ENCODE results near the gene POU2F1. TPM values are rescaled to one million over a fixed set of nuclear protein-coding genes. Genes with fewer than 3 reads are reported as not detected.

The POU2F1 gene
- polyA plus RNA-seq, 1 donor (not counting 4 experiments of a cell fraction or from before 2014, with no cell fraction given) = 3.2 TPM

GRCh38 chr1:167173516-167174184, 47.0 kb upstream of the POU2F1 start:
- dilution Hi-C loops (cut with MboI; ENCODE audit: extremely low pct_ligation_motif_present, low sequenced_read_pairs) = no loop called here
- FAIRE-seq = peak; percentile 41
- Histone ChIP-seq H3K79me2 (ENCODE audit: control insufficient read depth, insufficient read depth, low read length) (no peaks in the 10 kb centered on the region), H3K9ac (ENCODE audit: control insufficient read depth, extremely low read depth, insufficient read depth, low read length) (no peak overlapping the region), H3K4me1 (ENCODE audit: control insufficient read depth, extremely low read depth, insufficient read depth, low read length) (peaks cover 35% of the 10 kb centered on the region), H4K20me1 (ENCODE audit: control insufficient read depth, extremely low read depth, insufficient read depth, low read length) (no peaks in the 10 kb centered on the region), H3K9me1 (ENCODE audit: control insufficient read depth, extremely low read depth, insufficient read depth, low read length) (no peaks in the 10 kb centered on the region), H3K9me3 (ENCODE audit: control insufficient read depth, low read depth, low read length) (no peaks in the 10 kb centered on the region), H3K27ac (ENCODE audit: control insufficient read depth, insufficient read depth, low read length) (no peak overlapping the region), H3K27me3 (ENCODE audit: control insufficient read depth, extremely low read depth, insufficient read depth, low read length) (no peaks in the 10 kb centered on the region), H3K4me2 (ENCODE audit: control insufficient read depth, extremely low read depth, insufficient read depth, low read depth, low read length) (peak overlapping the region; percentile 34), H2AFZ (ENCODE audit: control insufficient read depth, low read length) (peak overlapping the region; percentile 16), H3K4me3 (ENCODE audit: control insufficient read depth in 2 of 3, extremely low read depth in 1 of 3, insufficient read depth in 2 of 3, low read depth in 1 of 3, low read length in 3 of 3) (no peak overlapping the region), H3K36me3 (ENCODE audit: control insufficient read depth in 2 of 2, extremely low read depth in 1 of 2, insufficient read depth in 2 of 2, low read length in 2 of 2) (no peaks in the 10 kb centered on the region)
- DNase-seq (ENCODE audit: low read depth, low spot score) = no peak
- TF ChIP-seq CTCF (optimal IDR thresholded peaks at IDR 0.05 in 1 of 3, IDR thresholded peaks at IDR 0.05 in 1 of 3, conservative IDR thresholded peaks at IDR 0.05 in 1 of 3; ENCODE audit: extremely low read depth in 1 of 3, insufficient read depth in 2 of 3, low read length in 3 of 3) (no peak), EZH2 (IDR thresholded peaks at IDR 0.05; ENCODE audit: low read length) (no peak)

GRCh38 chr1:167175901-167176300, 44.8 kb upstream of the POU2F1 start:
- Histone ChIP-seq H3K9ac (ENCODE audit: control insufficient read depth, extremely low read depth, insufficient read depth, low read length) (no peak overlapping the region), H3K4me3 (ENCODE audit: control insufficient read depth in 2 of 3, extremely low read depth in 1 of 3, insufficient read depth in 2 of 3, low read depth in 1 of 3, low read length in 3 of 3) (no peak overlapping the region), H3K27ac (ENCODE audit: control insufficient read depth, insufficient read depth, low read length) (no peak overlapping the region), H3K27me3 (ENCODE audit: control insufficient read depth, extremely low read depth, insufficient read depth, low read length) (no peaks in the 10 kb centered on the region), H3K9me1 (ENCODE audit: control insufficient read depth, extremely low read depth, insufficient read depth, low read length) (no peaks in the 10 kb centered on the region), H2AFZ (ENCODE audit: control insufficient read depth, low read length) (no peak overlapping the region), H3K4me2 (ENCODE audit: control insufficient read depth, extremely low read depth, insufficient read depth, low read depth, low read length) (no peak overlapping the region), H4K20me1 (ENCODE audit: control insufficient read depth, extremely low read depth, insufficient read depth, low read length) (no peaks in the 10 kb centered on the region), H3K4me1 (ENCODE audit: control insufficient read depth, extremely low read depth, insufficient read depth, low read length) (peaks cover 22% of the 10 kb centered on the region), H3K36me3 (ENCODE audit: control insufficient read depth in 2 of 2, extremely low read depth in 1 of 2, insufficient read depth in 2 of 2, low read length in 2 of 2) (no peaks in the 10 kb centered on the region), H3K9me3 (ENCODE audit: control insufficient read depth, low read depth, low read length) (no peaks in the 10 kb centered on the region), H3K79me2 (ENCODE audit: control insufficient read depth, insufficient read depth, low read length) (no peaks in the 10 kb centered on the region)
- no peak for TF ChIP-seq CTCF (optimal IDR thresholded peaks at IDR 0.05 in 1 of 3, IDR thresholded peaks at IDR 0.05 in 1 of 3, conservative IDR thresholded peaks at IDR 0.05 in 1 of 3; ENCODE audit: extremely low read depth in 1 of 3, insufficient read depth in 2 of 3, low read length in 3 of 3)
- TF ChIP-seq EZH2 (IDR thresholded peaks at IDR 0.05; ENCODE audit: low read length) = no peak
- no peak for DNase-seq (ENCODE audit: low read depth, low spot score)
- peak; percentile 32 for FAIRE-seq
- dilution Hi-C loops (cut with MboI; ENCODE audit: extremely low pct_ligation_motif_present, low sequenced_read_pairs) = no loop called here
